GM18511 (cell line): ENCODE data around the gene SST.

Experiments used
- ATAC-seq: cut with Tn5 transposase; IDR thresholded peaks from one replicate; pipeline ENCODE4 v1.9.1; 2021; ENCODE audit warnings: mild to moderate bottlenecking, moderate library complexity; ENCODE audit not compliant: unreplicated experiment

The SST gene

DNA sequence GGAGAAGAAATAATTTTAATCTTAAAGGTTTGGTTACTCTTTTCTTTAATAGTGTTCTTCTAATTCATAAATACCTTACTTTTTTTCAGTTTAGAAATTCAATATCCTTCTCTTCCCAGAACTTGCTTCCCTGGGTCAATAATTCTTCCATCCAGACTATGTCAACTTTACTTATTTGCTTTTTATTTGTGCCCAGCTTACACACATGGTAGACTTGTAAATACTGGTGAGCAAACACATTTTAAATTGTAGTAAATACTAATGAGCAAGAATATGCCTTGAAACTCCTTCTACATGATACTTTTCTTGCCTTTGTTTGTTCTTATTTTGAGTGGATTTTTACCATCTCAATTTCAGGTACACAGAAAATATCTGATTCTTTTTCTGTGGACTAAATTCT is 33.7 kb downstream of the SST start:
- ATAC-seq = no peak

- no peak for ATAC-seq
These were observed 39.8 kb downstream of the SST start for GRCh38 chr3:187630404-187630803.

- no peak for ATAC-seq
These were observed 40.5 kb downstream of the SST start for GRCh38 chr3:187629711-187630110.

DNA sequence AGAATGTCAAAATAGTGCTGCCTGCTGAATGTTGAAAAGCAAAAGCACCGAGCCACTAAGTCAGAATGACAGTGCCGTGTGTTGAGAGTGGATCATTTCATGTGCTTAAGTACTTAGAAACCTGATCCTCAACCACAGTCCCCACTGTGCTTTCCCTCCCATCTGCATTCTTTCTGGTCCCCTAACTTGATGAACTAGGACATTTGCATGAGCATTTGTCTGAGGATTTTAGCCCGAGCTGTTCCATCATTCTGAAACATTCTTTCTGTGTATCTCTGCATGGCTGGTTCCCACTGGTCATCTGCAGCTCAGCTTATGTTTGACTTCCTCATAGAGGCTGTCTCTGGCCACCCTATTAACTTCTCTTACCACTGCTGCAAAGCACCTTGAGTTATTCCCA is 42.0 kb downstream of the SST start:
- no peak for ATAC-seq

DNA sequence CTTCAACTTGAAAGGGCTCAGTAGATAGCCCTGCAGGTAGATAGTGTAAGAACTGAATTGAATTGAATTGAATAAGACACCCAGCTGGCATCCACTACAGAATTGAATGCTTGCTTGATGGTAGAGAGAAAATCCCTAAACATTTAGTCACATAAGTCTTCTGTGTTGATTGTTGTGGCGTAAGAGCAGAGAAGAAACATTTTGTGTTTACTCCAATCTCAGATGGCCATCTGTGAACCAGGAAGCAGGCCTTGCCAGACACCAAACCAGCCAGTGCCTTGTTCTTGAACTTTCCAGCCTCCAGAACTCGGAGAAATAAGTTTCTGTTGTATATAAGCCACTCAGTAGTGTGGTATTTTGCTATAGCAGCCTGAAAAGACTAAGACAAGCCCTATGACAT is 43.6 kb downstream of the SST start:
- ATAC-seq = no peak

- no peak for ATAC-seq
These were observed 45.6 kb downstream of the SST start for GRCh38 chr3:187624588-187624987.

GRCh38 chr3:187623285-187623814 is 46.8 kb downstream of the SST start:
- no peak for ATAC-seq

DNA sequence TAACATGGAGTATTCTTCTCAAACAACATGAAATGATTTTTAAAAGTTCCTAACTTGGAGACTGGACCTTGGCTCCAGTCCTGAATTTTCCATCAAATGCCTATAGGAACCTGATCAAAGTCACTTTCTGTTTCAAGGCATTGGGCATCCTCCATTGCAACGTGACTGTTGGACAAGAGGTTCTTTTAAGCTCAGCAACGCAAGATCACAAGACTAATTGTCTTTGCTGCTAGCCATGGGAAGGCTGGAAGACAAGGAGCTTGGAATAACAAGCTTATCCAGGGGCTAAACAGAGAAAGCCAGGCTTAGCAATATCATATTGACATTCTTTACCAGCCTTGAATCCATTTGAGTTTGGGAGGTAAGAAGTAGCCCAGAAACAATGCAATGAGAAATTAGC is 48.3 kb downstream of the SST start:
- no peak for ATAC-seq

GRCh38 chr3:187619461-187619860 is 50.7 kb downstream of the SST start:
- ATAC-seq = no peak
